Heart left ventricle (tissue), 13 donors: ENCODE results near the gene SNTA1.

ENCODE experiments used
- POLR2A ChIP-seq, 2 donors: fragments of 450-650 bp; IDR thresholded peaks; one replicate each; pipeline ENCODE4 v1.6.1; 2017; ENCODE audit warnings: antibody characterized with exemption in 2 of 2, mild to moderate bottlenecking in 2 of 2, moderate library complexity in 2 of 2
- TF ChIP-seq, protein P1 (sequence below), 12 donors: fragments of 200-600 bp; sonication (generic) in 4 of 12; IDR thresholded peaks; one replicate each; pipeline versions ENCODE4 v1.5.0 to v1.8.0; 2018 to 2022; ENCODE audit warnings: antibody characterized with exemption in 12 of 12, mild to moderate bottlenecking in 5 of 12
- donor health status: ischemic (EF 13 %, LVEDD 7.1; RV severe dilation, severe dysfunction).
- donor health status: DM: no; HTN: yes; CAD: no.
- donor health status: DM: no; HTN: no; CAD: no.
- donor health status: ischemic (EF 25% LVEDD 6.9; RV normal size, moderate dysfunction).
- donor health status: ischemic (EF 25% LVEDD 5.7; RV mildly dilated, moderate dysfunction).
- donor health status: ischemic (EF 35%, LVEDD 5.7; RV mildly dilated, moderate dysfunction).
- donor health status: nonischemic (EF 11% LVEDD 7.7; RV severe dilation, severe dysfunction).
- donor health status: DM: yes; HTN: yes; CAD: no.
- donor health status: PGD.
- donor health status: ischemic (EF 29% LVEDD 5.4; RV normal size, mild dysfunction).
- donor health status: nonischemic (EF 23%, LVEDD 6.1; RV moderate dilation, normal function).

DNA sequence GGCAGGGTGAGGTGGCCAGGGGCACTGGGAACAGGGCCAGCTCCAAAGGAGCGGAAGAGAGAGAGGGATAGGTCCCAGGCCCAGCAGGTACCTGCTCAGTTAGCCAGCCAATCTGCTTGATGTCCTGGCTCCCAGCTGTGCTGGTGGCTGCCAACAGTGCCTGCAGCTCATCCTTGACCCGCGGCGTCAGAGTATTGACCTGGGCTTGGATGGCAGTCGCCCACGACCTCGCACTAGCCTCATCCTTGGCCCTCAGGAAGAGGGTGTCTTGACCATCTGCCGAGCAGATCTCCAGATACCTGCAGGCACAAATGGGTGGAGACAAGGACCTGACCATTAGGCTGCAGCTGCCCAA is 31.1 kb downstream of the SNTA1 start:
- no peak for TF ChIP-seq POLR2A (IDR thresholded peaks at IDR 0.05)
- TF ChIP-seq, protein P1, sequence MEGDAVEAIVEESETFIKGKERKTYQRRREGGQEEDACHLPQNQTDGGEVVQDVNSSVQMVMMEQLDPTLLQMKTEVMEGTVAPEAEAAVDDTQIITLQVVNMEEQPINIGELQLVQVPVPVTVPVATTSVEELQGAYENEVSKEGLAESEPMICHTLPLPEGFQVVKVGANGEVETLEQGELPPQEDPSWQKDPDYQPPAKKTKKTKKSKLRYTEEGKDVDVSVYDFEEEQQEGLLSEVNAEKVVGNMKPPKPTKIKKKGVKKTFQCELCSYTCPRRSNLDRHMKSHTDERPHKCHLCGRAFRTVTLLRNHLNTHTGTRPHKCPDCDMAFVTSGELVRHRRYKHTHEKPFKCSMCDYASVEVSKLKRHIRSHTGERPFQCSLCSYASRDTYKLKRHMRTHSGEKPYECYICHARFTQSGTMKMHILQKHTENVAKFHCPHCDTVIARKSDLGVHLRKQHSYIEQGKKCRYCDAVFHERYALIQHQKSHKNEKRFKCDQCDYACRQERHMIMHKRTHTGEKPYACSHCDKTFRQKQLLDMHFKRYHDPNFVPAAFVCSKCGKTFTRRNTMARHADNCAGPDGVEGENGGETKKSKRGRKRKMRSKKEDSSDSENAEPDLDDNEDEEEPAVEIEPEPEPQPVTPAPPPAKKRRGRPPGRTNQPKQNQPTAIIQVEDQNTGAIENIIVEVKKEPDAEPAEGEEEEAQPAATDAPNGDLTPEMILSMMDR (IDR thresholded peaks at IDR 0.05) = no peak
